HG03521 (cell line): ENCODE measurements around the gene SBF1.

Experiments
- ATAC-seq: cut with Tn5 transposase; IDR thresholded peaks from one replicate; pipeline ENCODE4 v1.9.1; 2021; ENCODE audit warnings: mild to moderate bottlenecking, moderate library complexity; ENCODE audit not compliant: unreplicated experiment

SBF1 gene

DNA sequence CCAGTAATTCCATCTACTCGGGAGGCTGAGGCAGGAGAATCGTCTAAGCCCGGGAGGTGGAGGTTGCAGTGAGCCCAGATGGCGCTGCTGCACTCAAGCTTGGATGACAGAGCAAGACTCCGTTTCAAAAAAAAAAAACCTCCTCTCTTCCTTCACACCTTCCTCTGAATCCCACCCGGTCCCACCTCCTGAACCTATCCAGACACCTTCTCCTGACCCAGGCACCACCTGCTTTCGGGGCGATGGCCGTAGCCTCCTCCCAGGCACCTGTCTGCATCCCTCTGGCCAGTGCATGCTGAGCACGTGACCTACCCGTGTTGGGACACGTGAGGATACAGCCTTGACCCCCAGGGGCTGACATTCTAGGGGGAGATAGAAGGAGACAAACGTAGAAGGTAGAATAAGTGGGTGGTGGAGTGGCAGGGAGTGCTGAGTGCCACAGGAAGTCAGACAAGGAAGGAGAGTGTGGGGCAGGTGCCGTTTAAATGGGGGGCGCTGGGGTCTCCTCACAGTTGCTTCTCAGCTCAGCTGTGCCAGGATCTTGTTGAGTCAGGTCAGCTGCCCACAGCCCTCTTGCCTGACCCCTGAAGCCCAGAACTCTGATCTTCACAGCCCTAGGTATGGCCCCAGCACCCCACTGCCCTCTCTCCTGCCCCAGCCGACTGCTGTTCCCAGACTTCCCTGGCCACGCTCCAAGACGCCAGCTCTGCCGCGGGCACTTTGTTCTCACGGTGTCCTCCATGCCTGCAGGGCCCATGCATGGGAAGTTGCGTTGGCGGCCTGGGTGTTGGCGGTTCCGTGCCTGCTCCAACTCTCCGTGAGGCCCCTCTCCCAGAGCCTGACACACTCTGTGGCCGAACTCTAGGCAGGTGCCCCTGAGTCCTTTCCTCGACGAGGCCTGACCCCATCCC is 10.6 kb upstream of the SBF1 start:
- ATAC-seq: no peak

GRCh38 chr22:50483977-50484853 is 9.4 kb upstream of the SBF1 start:
- ATAC-seq: no peak

- no peak for ATAC-seq
Measured at GRCh38 chr22:50483556-50483955, 8.7 kb upstream of the SBF1 start.

DNA sequence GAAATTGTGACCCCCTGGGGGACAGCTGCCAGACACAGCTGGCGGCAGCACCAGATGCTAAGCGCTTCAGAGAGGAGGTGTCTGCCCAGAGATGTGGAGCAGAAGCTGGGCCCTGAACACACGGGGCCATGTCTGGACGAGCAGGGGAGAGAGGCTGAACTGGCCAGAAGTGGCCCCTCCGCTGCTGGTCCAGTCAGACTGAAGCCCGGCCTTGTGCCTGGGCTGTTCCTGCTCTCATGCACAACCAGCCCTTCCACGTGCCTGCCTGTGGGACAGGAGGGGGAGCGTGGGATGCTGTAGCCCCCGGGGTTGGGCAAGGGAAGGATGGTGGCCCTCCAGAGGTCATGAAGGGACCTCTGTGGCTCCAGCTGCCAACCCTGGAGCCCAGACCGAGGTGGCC is 8.3 kb upstream of the SBF1 start:
- ATAC-seq: no peak

- no peak for ATAC-seq
Measured at GRCh38 chr22:50482107-50483074, 7.6 kb upstream of the SBF1 start.

DNA sequence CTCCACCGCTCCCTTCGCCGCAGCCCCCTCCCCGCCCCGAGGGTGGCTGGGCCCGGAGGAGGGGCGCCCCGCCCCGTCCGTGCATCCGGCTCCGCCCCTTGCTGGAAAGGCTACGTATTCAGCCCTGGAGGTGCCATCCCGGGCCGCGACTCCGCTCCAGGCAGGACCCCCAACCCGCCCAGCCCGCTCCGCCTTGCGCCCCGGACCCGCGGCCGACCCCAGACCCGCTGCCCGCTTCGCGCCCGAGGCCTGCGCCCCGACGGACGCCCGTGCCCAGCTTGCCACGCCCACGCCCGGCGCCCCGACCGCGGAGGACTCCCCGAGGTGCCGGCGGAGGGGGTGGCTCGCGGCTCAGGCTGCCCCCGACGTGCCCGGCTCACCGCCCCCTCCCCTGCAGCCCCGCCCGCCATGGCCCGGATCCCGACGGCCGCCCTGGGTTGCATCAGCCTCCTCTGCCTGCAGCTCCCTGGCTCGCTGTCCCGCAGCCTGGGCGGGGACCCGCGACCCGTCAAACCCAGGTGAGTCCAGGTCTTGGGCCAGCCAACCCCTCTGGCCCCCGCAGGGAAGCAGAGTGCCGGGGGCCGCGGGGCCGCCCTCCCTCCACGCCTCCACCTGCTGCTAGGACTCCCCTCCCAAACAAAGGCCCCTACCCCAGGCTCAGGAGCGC is 6.7 kb upstream of the SBF1 start, which contains the start of gene ADM2:
Gene ADM2 (plus strand): TSS at position 104 of the 667 bp plus-strand sequence. CDS start 305 bp downstream, at position 409.
- no peak for ATAC-seq

DNA sequence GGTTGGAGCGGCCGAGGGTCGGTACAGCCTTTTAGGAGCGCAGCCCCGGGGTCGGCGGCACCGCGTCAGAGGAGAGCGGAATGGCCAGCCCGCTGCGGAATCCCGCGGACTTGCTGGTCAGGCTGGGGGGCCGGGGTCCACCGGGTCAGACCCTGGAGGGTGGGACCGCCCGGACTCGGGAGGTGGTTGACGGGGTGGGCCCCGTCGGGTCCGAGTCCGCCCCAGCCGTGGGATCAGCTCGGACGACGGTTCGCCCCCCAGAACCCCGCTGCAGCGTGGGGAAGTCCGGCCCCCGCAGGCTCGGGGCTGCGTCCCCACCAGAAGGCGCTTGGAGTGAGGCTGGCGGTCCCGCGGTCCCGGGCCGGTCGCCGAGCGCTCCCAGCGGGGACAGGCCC is 6.2 kb upstream of the SBF1 start:
- no peak for ATAC-seq

- no peak for ATAC-seq
Measured at GRCh38 chr22:50479721-50480120, 4.9 kb upstream of the SBF1 start.

GRCh38 chr22:50477923-50478322 is 3.1 kb upstream of the SBF1 start:
- ATAC-seq: no peak

DNA sequence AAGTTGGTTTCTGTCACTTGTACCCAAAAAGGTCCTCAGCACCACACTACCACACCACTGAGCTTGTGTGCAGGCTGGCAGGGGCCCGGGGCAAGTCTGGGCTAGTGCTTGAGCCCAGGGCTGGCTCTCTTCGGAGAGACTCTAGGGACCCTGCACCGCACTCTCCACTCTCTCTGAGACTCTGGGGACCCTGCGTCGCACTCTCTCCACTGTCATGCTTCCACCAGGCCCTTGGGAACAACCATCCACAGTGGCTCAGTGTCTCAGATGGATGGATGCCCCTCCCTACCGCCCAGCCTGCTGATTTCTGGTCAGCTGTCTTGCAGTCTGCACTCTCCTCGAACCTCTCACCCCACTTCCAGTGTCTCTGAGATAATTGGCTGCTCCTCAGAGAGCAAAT is 2.0 kb upstream of the SBF1 start:
- ATAC-seq: no peak

- ATAC-seq: no peak
Measured at GRCh38 chr22:50475652-50476002, 792 bp upstream of the SBF1 start.

GRCh38 chr22:50473855-50474671 is 772 bp downstream of the SBF1 start:
- no peak for ATAC-seq

DNA sequence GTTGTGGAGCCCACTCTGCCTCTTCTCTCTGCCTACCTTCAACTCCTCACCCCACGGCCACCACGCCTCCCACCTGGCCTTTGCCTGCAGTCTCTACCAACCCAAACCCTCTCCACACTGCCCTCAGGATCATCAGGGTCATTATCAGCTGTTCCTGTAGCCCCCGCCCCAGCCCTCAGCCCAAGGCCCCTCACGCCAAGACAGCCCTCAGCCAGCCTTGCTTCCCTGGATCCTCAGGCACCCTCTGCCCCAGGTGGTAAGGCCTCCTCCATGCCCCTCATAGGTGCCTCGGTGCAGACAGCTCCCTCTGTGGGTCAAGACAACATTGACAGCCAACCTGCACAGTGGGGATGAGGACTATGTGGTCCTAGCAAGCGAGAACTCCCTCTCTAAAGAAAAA is 1.7 kb downstream of the SBF1 start:
- no peak for ATAC-seq

GRCh38 chr22:50471962-50472361 is 2.9 kb downstream of the SBF1 start:
- no peak for ATAC-seq

- ATAC-seq: no peak
Measured at GRCh38 chr22:50471197-50471847, 3.5 kb downstream of the SBF1 start.

- no peak for ATAC-seq
Measured at GRCh38 chr22:50470491-50470890, 4.3 kb downstream of the SBF1 start.

- peak; percentile 57 for ATAC-seq
Measured at GRCh38 chr22:50469377-50470305, 5.2 kb downstream of the SBF1 start.

DNA sequence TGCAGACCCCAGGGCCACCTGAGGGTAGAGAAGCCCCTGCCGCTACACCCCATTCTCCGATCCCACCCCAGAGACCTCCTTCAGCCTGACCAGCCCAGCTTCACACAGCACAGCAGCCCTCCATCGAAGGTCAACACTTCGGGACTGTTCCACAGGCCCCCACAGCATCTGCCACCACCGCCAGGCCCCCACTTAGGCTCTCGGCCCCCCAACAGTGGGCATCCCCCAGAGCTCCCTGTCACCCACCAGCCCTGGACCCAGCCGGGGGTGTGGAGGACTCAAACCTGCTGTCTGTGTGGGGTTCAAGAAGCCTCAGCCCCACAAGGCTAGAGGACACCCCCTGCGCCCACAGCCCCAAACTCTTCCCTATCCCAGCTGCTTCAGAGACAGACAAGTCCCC is 6.2 kb downstream of the SBF1 start:
- no peak for ATAC-seq
